HCT116 (cell line): ENCODE data around the gene CDK11B. TPM values are rescaled to one million over a fixed set of nuclear protein-coding genes. Genes with fewer than 3 reads are reported as not detected.

Experiments used
- ATAC-seq: fragments of 200-7000 bp; cut with Tn5 transposase; 2 replicates; pipeline ENCODE4 v1.9.1; 2020; ENCODE audit warnings: mild to moderate bottlenecking, moderate library complexity
- BruUV-seq: library from RNA; stranded (reverse); fragments of 400-500 nt; replicated peaks from 2 replicates; lab custom pipeline; 2021; lab: Mats Ljungman, UMichigan
- CTCF ChIA-PET: fragments of 300-600 bp; sonication (Branson Sonifier 250); formaldehyde crosslinking; loops from one replicate; lab custom pipeline; 2021; ENCODE audit warnings: antibody characterized with exemption; lab: Charles Lee
- POLR2A ChIA-PET: fragments of 300-600, 350-600 bp; sonication (Branson Sonifier 250); formaldehyde crosslinking; loops from one replicate; lab custom pipeline; 2021; ENCODE audit warnings: antibody characterized with exemption; lab: Charles Lee
- RAD21 ChIA-PET, 2 experiments: fragments of 300-600 bp; sonication (Branson Sonifier 250); formaldehyde crosslinking; loops; one replicate each; lab custom pipeline; 2023; ENCODE audit warnings: low total read pairs in 2 of 2; ENCODE audit not compliant: uncharacterized antibody in 2 of 2, unreplicated experiment in 2 of 2, low non-redundant PET in 1 of 2; lab: Charles Lee
- DNase-seq: peaks from one replicate; pipeline ENCODE4 v3.0.0-alpha.2; 2010; ENCODE audit warnings: low read depth, low spot score
- H2AFZ ChIP-seq: fragments of 200-600 bp; shearing (Covaris generic), sonication (generic); 2 replicates; pipeline ENCODE4 v1.6.1; 2017; ENCODE audit warnings: low read depth, mixed run types, mixed read lengths, antibody characterized with exemption, low read length; ENCODE audit not compliant: poor library complexity, severe bottlenecking
- H3K27ac ChIP-seq: 2 replicates; pipeline ENCODE4 v1.5.1; 2012; ENCODE audit warnings: low read depth, low read length
- H3K27me3 ChIP-seq: fragments of 200-600 bp; sonication (generic); 2 replicates; pipeline ENCODE4 v1.6.1; 2016; ENCODE audit warnings: mixed run types, low read length, mixed read lengths; ENCODE audit not compliant: insufficient read depth
- H3K36me3 ChIP-seq, 2 experiments: fragments of 200-500 bp in 1 of 2; fragments of 200-600 bp in 1 of 2; sonication (Bioruptor generic) in 1 of 2; sonication (generic) in 1 of 2; 2 replicates each; pipeline versions ENCODE4 v1.5.1 to v1.6.1; 2014 to 2016; ENCODE audit warnings: low read length in 2 of 2, inconsistent platforms in 1 of 2, mixed read lengths in 1 of 2, mixed run types in 1 of 2; ENCODE audit not compliant: insufficient read depth in 2 of 2, control insufficient read depth in 1 of 2
- H3K4me1 ChIP-seq, 2 experiments: fragments of 200-600 bp in 1 of 2; sonication (generic) in 1 of 2; 2 replicates each; pipeline versions ENCODE4 v1.5.1 to v1.6.1; 2012 to 2017; ENCODE audit warnings: low read length in 2 of 2, inconsistent platforms in 1 of 2, mild to moderate bottlenecking in 1 of 2, mixed read lengths in 1 of 2, mixed run types in 1 of 2, moderate library complexity in 1 of 2; ENCODE audit not compliant: insufficient read depth in 2 of 2, control insufficient read depth in 1 of 2
- H3K4me2 ChIP-seq: fragments of 200-600 bp; sonication (generic); 2 replicates; pipeline ENCODE4 v1.6.1; 2017; ENCODE audit warnings: mixed run types, low read length, mixed read lengths
- H3K4me3 ChIP-seq, 2 experiments: fragments of 200-600 bp in 1 of 2; sonication (generic) in 1 of 2; replicated peaks in 1 of 2; 2 replicates each; pipeline ENCODE4 v1.5.1; 2011 to 2016; ENCODE audit warnings: low read length in 2 of 2, control low read depth in 1 of 2, low read depth in 1 of 2, mild to moderate bottlenecking in 1 of 2, mixed read lengths in 1 of 2, mixed run types in 1 of 2
- H3K79me2 ChIP-seq: fragments of 200-600 bp; sonication (generic); 2 replicates; pipeline ENCODE4 v1.6.1; 2017; ENCODE audit warnings: mild to moderate bottlenecking, mixed run types, low read length, moderate library complexity, mixed read lengths; ENCODE audit not compliant: insufficient read depth
- H3K9ac ChIP-seq: fragments of 200-600 bp; sonication (generic); 2 replicates; pipeline ENCODE4 v1.6.1; 2016; ENCODE audit warnings: low read length, mixed read lengths
- H3K9me2 ChIP-seq: fragments of 200-600 bp; sonication (generic), shearing (Covaris generic); 2 replicates; pipeline ENCODE4 v1.6.1; 2017; ENCODE audit warnings: mixed run types, mild to moderate bottlenecking, moderate library complexity; ENCODE audit not compliant: insufficient read depth
- H3K9me3 ChIP-seq, 2 experiments: fragments of 200-500 bp in 1 of 2; fragments of 200-600 bp in 1 of 2; sonication (Bioruptor generic) in 1 of 2; sonication (generic) in 1 of 2; 2 replicates each; pipeline ENCODE4 v1.6.1; 2014 to 2017; ENCODE audit warnings: low read length in 2 of 2, mixed read lengths in 2 of 2, inconsistent platforms in 1 of 2, low read depth in 1 of 2, mild to moderate bottlenecking in 1 of 2, mixed run types in 1 of 2, moderate library complexity in 1 of 2; ENCODE audit not compliant: control insufficient read depth in 1 of 2, insufficient read depth in 1 of 2
- H4K20me1 ChIP-seq: fragments of 200-600 bp; sonication (generic), shearing (Covaris generic); 2 replicates; pipeline ENCODE4 v1.6.1; 2017; ENCODE audit warnings: mixed run types, mild to moderate bottlenecking, moderate library complexity; ENCODE audit not compliant: insufficient read depth
- CBX3 ChIP-seq: IDR thresholded peaks from 2 replicates; pipeline ENCODE4 v1.6.1; 2012; ENCODE audit warnings: low read depth
- CEBPB ChIP-seq: IDR thresholded peaks from 2 replicates; pipeline ENCODE4 v1.6.1; 2012; ENCODE audit warnings: low read depth
- ELF1 ChIP-seq: IDR thresholded peaks from 2 replicates; pipeline ENCODE4 v1.6.1; 2012; ENCODE audit warnings: low read depth, borderline replicate concordance
- EZH2 ChIP-seq: fragments of 200-600 bp; sonication (generic); IDR thresholded peaks from 2 replicates; pipeline ENCODE4 v1.6.1; 2017; ENCODE audit warnings: antibody characterized with exemption, mixed run types
- FOSL1 ChIP-seq: IDR thresholded peaks from 2 replicates; pipeline ENCODE4 v1.6.1; 2012; ENCODE audit warnings: low read depth
- JUND ChIP-seq: IDR thresholded peaks from 2 replicates; pipeline ENCODE4 v1.6.1; 2012
- POLR2A ChIP-seq: IDR thresholded peaks from 2 replicates; pipeline ENCODE4 v1.7.0; 2011; ENCODE audit warnings: borderline replicate concordance; ENCODE audit not compliant: insufficient read depth, insufficient read length; ENCODE audit errors: extremely low read depth
- SP1 ChIP-seq: IDR thresholded peaks from 2 replicates; pipeline ENCODE4 v1.6.1; 2012; ENCODE audit warnings: low read depth
- SRF ChIP-seq: IDR thresholded peaks from 2 replicates; pipeline ENCODE4 v1.6.1; 2012; ENCODE audit warnings: low read depth
- TCF7L2 ChIP-seq: IDR thresholded peaks from 2 replicates; pipeline ENCODE4 v1.7.0; 2011; ENCODE audit warnings: borderline replicate concordance, inconsistent platforms; ENCODE audit not compliant: insufficient read depth, insufficient read length; ENCODE audit errors: extremely low read depth
- ZFX ChIP-seq: fragments of 450-650 bp; IDR thresholded peaks from 2 replicates; pipeline ENCODE4 v1.6.1; 2017
- intact Hi-C: fragments of 100-400 bp; cut with micrococcal nuclease; formaldehyde crosslinking; loops from 2 replicates; pipeline ENCODE4 v1.10.0; 2022
- total RNA-seq: library from RNA; stranded (reverse); gene quantifications from one replicate; pipeline ENCODE4 v1.2.1, GENCODE V29; 2021; ENCODE audit not compliant: unreplicated experiment
- TF ChIP-seq, protein P1 (sequence below): IDR thresholded peaks from 2 replicates; pipeline ENCODE4 v1.6.1; 2012
- TF ChIP-seq, protein P2 (sequence below): IDR thresholded peaks from 2 replicates; pipeline ENCODE4 v1.6.1; 2012
- TF ChIP-seq, protein P3 (sequence below): IDR thresholded peaks from 2 replicates; pipeline ENCODE4 v1.6.1; 2012; ENCODE audit warnings: low read depth

The CDK11B gene
- total RNA-seq, 1 experiment from 2014 or later = 31.5 TPM

DNA sequence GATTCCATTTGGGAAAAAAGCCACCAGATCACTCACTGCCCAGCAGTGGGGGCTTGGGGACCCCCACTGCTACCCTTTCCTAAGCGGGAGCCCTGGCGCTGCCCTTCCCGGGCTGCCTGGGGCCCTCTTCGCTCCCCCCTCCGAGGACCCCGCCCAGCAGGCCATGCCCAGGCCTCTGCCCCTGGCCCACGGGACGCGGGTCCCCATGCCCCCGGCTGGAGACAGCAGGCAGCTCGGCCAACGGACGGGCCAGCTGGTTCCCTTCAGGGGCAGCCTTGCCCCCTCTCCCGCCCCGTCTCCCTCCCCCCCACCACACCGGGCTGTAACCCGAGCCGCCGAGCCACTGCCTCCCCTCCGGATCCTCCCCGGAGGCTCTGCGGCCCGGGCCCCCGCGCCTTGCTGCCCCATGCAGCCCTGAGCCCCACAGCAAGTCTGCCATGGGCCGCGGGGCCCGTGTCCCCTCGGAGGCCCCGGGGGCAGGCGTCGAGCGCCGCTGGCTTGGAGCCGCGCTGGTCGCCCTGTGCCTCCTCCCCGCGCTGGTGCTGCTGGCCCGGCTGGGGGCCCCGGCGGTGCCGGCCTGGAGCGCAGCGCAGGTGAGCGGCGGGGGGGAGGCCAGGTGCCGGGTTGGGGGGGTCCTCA lies 26.9 kb downstream of the CDK11B start, which contains the start of gene MMP23B:
TSS of gene MMP23B (plus strand) at position 392 of the 639 bp plus-strand sequence. CDS start at position 438, 46 bp downstream.
- CTCF ChIA-PET = no interaction called here
- H3K4me2 ChIP-seq = no peak within 1 kb of the TSS
- RAD21 ChIA-PET = no interaction called here
- DNase-seq (no peak), ATAC-seq (no peak)
- BruUV-seq = no TSS peak
- no peak within 1 kb of the TSS for H3K27ac ChIP-seq
- H3K9me2 ChIP-seq = no peaks in the 10 kb centered on the region
- H3K79me2 ChIP-seq = peaks cover 11% of the 10 kb centered on the region; the same call in 1 of the 2 replicates
- H3K4me3 ChIP-seq = no peak within 1 kb of the TSS
- no peak within 1 kb of the TSS for H3K9ac ChIP-seq
- H3K36me3 ChIP-seq = no peaks in the 10 kb centered on the region
- H2AFZ ChIP-seq = no peak within 1 kb of the TSS
- H3K4me1 ChIP-seq = peaks cover 1 to 22% of the 10 kb centered on the region in 2 experiments
- POLR2A ChIA-PET = no interaction called here
- H3K9me3 ChIP-seq = no peaks in the 10 kb centered on the region
- no peaks in the 10 kb centered on the region for H3K27me3 ChIP-seq
- TF ChIP-seq TCF7L2 (no peak), SP1 (no peak), JUND (no peak)
- TF ChIP-seq, protein P1, sequence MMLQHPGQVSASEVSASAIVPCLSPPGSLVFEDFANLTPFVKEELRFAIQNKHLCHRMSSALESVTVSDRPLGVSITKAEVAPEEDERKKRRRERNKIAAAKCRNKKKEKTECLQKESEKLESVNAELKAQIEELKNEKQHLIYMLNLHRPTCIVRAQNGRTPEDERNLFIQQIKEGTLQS = no peak
- TF ChIP-seq, all 23 proteins: peak for 0
- intact Hi-C loops = no loop called here
- H4K20me1 ChIP-seq = no peaks in the 10 kb centered on the region

DNA sequence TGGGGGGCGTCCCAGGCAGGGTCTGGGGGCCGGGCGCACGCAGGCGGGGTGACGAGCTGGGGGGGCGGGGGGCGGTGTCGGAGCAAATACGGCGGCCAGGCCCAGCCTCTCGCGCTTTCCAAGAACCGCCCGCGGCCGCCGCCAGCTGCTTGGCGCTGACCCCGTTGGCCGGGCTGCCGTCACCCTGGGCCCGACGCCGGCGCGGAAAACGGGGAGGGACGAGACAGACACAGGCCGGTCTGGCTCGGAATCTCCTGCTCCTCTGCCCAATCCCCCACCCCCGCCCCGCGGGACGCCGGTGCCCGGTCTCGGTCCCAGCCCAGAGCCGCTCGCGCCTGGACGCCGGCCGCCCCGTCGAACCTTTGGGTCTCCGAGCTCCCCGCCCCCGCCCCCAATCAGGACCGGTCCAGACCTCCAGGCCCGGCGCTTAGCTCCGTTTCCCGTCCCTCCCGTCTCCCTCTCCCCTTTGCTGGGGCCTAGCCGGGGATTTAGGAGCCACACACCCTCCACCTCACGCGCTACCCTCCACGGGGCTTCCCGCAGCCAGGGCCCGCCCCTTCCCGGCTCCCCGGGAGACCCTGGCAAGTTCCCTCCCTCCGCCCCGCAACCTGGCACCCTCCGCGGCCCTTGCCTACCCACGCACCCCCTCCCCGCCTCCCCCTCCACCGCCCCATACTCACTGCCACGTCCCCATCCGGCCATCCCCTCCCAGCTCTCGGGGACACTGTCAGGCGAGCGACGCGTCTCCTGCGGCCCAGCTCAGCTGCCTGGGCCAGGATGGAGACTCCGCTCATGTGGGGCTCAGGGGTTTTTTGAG lies 27.6 kb downstream of the CDK11B start:
- H3K9ac ChIP-seq = no peak overlapping the region
- no peaks in the 10 kb centered on the region for H4K20me1 ChIP-seq
- ChIA-PET RAD21 (no interaction called here), POLR2A (no interaction called here), CTCF (no interaction called here)
- ATAC-seq (no peak), DNase-seq (no peak)
- H3K36me3 ChIP-seq = no peaks in the 10 kb centered on the region
- no TSS peak for BruUV-seq
- H3K4me1 ChIP-seq = peaks cover 4 to 30% of the 10 kb centered on the region in 2 experiments
- no peaks in the 10 kb centered on the region for H3K9me3 ChIP-seq
- H3K4me3 ChIP-seq = no peak overlapping the region
- intact Hi-C loops = no loop called here
- no peaks in the 10 kb centered on the region for H3K27me3 ChIP-seq
- no peak overlapping the region for H3K27ac ChIP-seq
- peaks cover 13% of the 10 kb centered on the region; the same call in 1 of the 2 replicates for H3K79me2 ChIP-seq
- no peak overlapping the region for H3K4me2 ChIP-seq
- no peak overlapping the region for H2AFZ ChIP-seq
- H3K9me2 ChIP-seq = no peaks in the 10 kb centered on the region
- no peak for TF ChIP-seq POLR2A
- no peak for TF ChIP-seq FOSL1
- no peak for TF ChIP-seq CBX3
- TF ChIP-seq, protein P1 = no peak
- no peak for TF ChIP-seq EZH2
- no peak for TF ChIP-seq CEBPB
- TF ChIP-seq ELF1 = no peak
- TF ChIP-seq, protein P2, sequence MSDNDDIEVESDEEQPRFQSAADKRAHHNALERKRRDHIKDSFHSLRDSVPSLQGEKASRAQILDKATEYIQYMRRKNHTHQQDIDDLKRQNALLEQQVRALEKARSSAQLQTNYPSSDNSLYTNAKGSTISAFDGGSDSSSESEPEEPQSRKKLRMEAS = no peak
- TF ChIP-seq ZFX = no peak
- no peak for TF ChIP-seq SRF
- TF ChIP-seq SP1 = no peak
- TF ChIP-seq JUND = no peak
- TF ChIP-seq, protein P3, sequence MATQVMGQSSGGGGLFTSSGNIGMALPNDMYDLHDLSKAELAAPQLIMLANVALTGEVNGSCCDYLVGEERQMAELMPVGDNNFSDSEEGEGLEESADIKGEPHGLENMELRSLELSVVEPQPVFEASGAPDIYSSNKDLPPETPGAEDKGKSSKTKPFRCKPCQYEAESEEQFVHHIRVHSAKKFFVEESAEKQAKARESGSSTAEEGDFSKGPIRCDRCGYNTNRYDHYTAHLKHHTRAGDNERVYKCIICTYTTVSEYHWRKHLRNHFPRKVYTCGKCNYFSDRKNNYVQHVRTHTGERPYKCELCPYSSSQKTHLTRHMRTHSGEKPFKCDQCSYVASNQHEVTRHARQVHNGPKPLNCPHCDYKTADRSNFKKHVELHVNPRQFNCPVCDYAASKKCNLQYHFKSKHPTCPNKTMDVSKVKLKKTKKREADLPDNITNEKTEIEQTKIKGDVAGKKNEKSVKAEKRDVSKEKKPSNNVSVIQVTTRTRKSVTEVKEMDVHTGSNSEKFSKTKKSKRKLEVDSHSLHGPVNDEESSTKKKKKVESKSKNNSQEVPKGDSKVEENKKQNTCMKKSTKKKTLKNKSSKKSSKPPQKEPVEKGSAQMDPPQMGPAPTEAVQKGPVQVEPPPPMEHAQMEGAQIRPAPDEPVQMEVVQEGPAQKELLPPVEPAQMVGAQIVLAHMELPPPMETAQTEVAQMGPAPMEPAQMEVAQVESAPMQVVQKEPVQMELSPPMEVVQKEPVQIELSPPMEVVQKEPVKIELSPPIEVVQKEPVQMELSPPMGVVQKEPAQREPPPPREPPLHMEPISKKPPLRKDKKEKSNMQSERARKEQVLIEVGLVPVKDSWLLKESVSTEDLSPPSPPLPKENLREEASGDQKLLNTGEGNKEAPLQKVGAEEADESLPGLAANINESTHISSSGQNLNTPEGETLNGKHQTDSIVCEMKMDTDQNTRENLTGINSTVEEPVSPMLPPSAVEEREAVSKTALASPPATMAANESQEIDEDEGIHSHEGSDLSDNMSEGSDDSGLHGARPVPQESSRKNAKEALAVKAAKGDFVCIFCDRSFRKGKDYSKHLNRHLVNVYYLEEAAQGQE = no peak
